Uterus (tissue), 2 donors: ENCODE data around the gene ARVCF.

Experiments
- POLR2A ChIP-seq, 2 donors: fragments of 450-650 bp; IDR thresholded peaks; one replicate each; pipeline ENCODE4 v1.6.1; 2016; ENCODE audit warnings: antibody characterized with exemption in 2 of 2, mild to moderate bottlenecking in 1 of 2, moderate library complexity in 1 of 2
- TF ChIP-seq, protein P1 (sequence below), 4 experiments: fragments of 200-600 bp in 2 of 4; fragments of 450-650 bp in 2 of 4; sonication (generic) in 2 of 4; IDR thresholded peaks; one replicate each; pipeline ENCODE4 v1.5.1; 2016 to 2019; ENCODE audit warnings: antibody characterized with exemption in 4 of 4, mild to moderate bottlenecking in 2 of 4, moderate library complexity in 1 of 4

DNA sequence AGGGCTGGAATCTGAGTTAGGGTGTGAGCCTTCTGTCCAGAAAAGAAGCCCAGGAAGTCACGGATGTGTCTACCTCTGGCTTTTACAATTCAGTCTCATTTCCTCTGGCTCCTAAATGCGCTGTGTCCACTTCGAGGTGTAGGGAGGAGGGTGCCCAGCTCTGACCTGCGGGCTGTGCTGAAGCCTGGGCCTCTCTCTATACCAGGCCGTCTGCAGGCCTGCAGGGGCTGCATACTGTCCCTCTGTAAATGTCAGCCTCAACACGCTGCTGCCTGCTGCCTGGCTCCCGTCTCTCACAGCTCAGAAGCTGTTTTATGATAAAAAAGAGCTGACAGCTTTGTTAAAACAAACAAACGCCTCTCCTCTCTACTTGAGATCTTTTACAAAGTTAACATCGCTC lies 14.5 kb downstream of the ARVCF start:
- TF ChIP-seq, protein P1, sequence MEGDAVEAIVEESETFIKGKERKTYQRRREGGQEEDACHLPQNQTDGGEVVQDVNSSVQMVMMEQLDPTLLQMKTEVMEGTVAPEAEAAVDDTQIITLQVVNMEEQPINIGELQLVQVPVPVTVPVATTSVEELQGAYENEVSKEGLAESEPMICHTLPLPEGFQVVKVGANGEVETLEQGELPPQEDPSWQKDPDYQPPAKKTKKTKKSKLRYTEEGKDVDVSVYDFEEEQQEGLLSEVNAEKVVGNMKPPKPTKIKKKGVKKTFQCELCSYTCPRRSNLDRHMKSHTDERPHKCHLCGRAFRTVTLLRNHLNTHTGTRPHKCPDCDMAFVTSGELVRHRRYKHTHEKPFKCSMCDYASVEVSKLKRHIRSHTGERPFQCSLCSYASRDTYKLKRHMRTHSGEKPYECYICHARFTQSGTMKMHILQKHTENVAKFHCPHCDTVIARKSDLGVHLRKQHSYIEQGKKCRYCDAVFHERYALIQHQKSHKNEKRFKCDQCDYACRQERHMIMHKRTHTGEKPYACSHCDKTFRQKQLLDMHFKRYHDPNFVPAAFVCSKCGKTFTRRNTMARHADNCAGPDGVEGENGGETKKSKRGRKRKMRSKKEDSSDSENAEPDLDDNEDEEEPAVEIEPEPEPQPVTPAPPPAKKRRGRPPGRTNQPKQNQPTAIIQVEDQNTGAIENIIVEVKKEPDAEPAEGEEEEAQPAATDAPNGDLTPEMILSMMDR (IDR thresholded peaks at IDR 0.05): no peak
- TF ChIP-seq POLR2A (IDR thresholded peaks at IDR 0.05): no peak
